Motor neuron (in vitro differentiated cells): Measurements from ENCODE around the gene ABCB6. TPM values are rescaled to one million over a fixed set of nuclear protein-coding genes. Genes with fewer than 3 reads are reported as not detected.

Source experiments
- ATAC-seq, 8 experiments: fragments of 200-7000 bp; cut with Tn5 transposase; replicated peaks in 6 of 8; 2 replicates each; pipeline ENCODE4 v1.8.0; 2021; ENCODE audit warnings: mild to moderate bottlenecking in 8 of 8, moderate library complexity in 8 of 8
- H3K27ac ChIP-seq, 2 donors: fragments of 250-450 bp; sonication (Bioruptor Pico); 2 replicates each; pipeline ENCODE4 v1.9.0; 2021; ENCODE audit warnings: antibody characterized with exemption in 2 of 2, mild to moderate bottlenecking in 2 of 2, moderate library complexity in 1 of 2
- H3K4me1 ChIP-seq, 2 donors: fragments of 250-450 bp; sonication (Bioruptor Pico); replicated peaks in 1 of 2; 2 replicates each; pipeline ENCODE4 v1.6.1; 2021; ENCODE audit warnings: antibody characterized with exemption in 2 of 2, mild to moderate bottlenecking in 2 of 2, moderate library complexity in 1 of 2
- H3K4me3 ChIP-seq, 5 donors: fragments of 250-450 bp; sonication (Bioruptor Pico); 2 replicates each; pipeline ENCODE4 v1.9.0; 2021; ENCODE audit warnings: antibody characterized with exemption in 5 of 5, mild to moderate bottlenecking in 5 of 5, moderate library complexity in 4 of 5
- WGBS, 10 experiments: fragments of 450-650 bp; shearing (Covaris generic); methylation state at CpG; one replicate each; pipeline ENCODE4 v1.0.0; 2022; 5-methylcytosine and 5-hydroxymethylcytosine counted together
- in situ Hi-C, 9 experiments: fragments of 400-800 bp; cut with MboI; loops; one replicate each; pipeline ENCODE4 v1.15.0; 2021; ENCODE audit warnings: low sequenced_read_pairs in 9 of 9, low pct_unique_long_range_greater_than_20kb in 2 of 9; ENCODE audit not compliant: unreplicated experiment in 9 of 9
- total RNA-seq, 8 experiments: library from RNA; unstranded; fragments of 300-600 nt; gene quantifications; 2 replicates each; pipeline versions ENCODE4 v1.2.3 to v1.2.4, GENCODE V29; 2022

ABCB6 gene
- total RNA-seq, 8 experiments from 2014 or later: 14.2 to 122 (median 34.5) TPM

DNA sequence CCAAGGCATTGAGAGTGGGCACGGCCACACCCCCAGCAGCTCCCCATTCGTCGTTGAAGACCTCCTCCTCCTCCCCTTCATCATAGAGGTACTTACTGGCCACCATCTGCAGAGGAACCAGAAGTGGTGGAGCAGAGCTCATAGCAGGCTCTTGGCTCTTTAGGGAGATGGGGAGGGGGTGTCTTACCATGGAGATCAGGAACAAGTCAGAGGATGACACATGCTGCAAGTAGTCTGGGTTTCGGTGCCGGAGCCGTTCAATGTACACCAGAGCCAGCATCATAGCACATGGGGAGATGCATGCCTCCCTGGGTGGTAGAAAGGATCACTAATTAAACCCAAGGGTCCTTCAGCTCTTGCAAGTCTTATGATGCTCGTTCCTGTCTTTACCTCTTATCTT lies 44.0 kb downstream of the ABCB6 start:
- in situ Hi-C loops: loop anchor here in 1 of 9 experiments (25.0 kb wide), 1 partner anchor 112 kb away; the partner anchor contains the start of gene IHH

DNA sequence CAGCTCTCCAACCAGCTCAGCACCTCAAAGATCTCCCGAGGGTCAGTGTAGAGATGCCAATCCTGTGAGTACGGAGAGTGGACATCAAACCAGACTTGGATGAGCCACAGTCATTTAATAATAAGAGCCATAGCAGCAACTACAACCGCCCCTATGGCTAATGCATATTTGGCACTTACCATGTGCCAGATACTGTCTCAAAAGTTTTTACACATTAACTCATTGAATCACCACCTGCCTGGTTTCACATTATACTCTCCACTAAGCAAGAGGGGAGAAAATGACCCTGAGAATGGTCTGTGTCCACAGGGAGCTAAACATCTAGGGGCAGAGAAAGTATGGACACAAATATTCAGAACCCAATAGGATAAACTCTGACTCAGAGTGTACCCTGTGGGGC lies 44.6 kb downstream of the ABCB6 start:
- H3K4me1 ChIP-seq: peaks cover 7 to 9% of the 10 kb centered on the region in 2 donors
- H3K27ac ChIP-seq: no peak overlapping the region
- in situ Hi-C loops: loop anchor here in 1 of 9 experiments (25.0 kb wide), 1 partner anchor 112 kb away; the partner anchor contains the start of gene IHH
- 21 to 100% (median 100%) methylated on average over 1 to 3 of the region's 3 CpGs; no CpG with 5 or more reads in 2 of the 10 experiments for WGBS, 10 experiments
- no peak for ATAC-seq
- H3K4me3 ChIP-seq: no peak overlapping the region

More for the DNA sequence above, 44.0 kb downstream of the ABCB6 start:
- Histone ChIP-seq H3K27ac (no peak overlapping the region), H3K4me1 (peaks cover 7 to 11% of the 10 kb centered on the region in 2 donors), H3K4me3 (no peak overlapping the region)
- WGBS, 10 experiments: 73 to 91% (median 89%) methylated on average over 1 to 4 of the region's 7 CpGs; no CpG with 5 or more reads in 7 of the 10 experiments
- ATAC-seq: no peak

DNA sequence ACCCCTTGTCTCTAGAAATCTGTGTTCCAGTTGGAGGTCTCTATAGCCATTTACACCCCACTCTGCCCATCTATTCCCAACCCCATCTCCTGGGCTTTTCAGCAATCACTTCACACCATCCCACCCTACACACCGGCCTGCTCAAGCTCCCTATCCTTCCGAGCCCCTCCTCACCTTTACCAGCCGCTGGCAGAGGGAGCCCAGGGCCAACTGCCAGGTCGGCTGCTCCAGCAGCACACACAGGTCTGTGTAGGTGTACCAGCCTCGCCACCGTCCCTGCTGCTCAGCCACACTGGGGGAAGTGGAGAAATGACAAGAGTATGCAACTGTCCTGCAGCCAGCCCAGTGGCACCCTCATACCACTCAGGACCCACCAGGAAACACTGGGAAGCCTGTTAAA lies 45.6 kb downstream of the ABCB6 start:
- Histone ChIP-seq H3K4me3 (no peak overlapping the region), H3K27ac (no peak overlapping the region), H3K4me1 (peaks cover 5 to 6% of the 10 kb centered on the region in 2 donors)
- 72 to 100% (median 92%) methylated on average over 1 to 6 of the region's 6 CpGs; no CpG with 5 or more reads in 5 of the 10 experiments for WGBS, 10 experiments
- no peak for ATAC-seq
- in situ Hi-C loops: loop anchor here in 1 of 9 experiments (25.0 kb wide), 1 partner anchor 111 kb away; the partner anchor contains the start of gene IHH

DNA sequence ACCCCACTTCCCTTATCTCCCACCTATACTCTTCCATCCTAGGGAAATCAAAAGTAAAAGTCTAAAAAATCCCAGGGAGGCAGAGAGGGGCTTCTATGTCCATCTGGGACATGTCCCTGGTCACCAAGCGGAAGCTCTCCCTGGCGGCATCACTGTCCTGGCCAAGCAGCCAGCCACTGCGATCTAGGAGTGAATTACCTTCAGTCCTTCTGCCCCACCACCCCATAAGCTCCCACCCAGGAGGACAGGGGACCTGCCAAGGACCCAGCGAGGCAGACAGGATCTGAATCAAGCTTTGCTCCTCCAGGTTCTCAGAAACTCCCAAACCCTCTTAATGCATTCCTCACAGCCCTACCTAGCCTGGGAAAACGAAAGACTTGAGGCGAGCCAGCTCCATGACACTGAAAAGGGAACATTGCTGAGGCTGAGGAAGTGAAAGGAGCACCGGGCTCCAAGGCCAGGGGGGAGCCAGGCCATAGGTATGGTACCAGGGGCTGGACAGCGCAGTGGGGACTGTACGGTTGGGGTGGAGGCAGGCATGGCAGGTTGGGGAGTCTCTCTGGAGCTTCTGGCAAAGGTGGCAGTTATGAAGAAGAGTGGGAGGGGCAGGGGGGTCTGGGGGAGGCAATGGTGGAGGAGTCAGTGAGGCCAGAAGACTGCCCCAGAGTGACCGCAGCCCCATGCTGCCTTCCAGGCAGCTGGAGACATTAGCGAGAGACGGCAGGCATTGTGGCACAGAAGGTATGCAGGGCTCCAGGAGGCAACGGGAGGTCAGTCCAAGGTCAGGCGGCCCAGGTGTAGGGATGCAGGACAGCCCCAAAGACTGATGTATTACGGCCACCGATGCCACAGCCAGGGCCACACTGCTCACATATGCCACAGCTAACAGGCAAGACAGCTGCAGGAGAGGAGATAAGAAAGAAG lies 46.3 kb downstream of the ABCB6 start:
- Histone ChIP-seq H3K4me1 (peaks cover 5 to 6% of the 10 kb centered on the region in 2 donors), H3K4me3 (no peak overlapping the region), H3K27ac (no peak overlapping the region)
- ATAC-seq: no peak
- in situ Hi-C loops: loop anchor here in 1 of 9 experiments (25.0 kb wide), 1 partner anchor 110 kb away; the partner anchor contains the start of gene IHH
- WGBS, 10 experiments: 80 to 93% (median 84%) methylated on average over 4 to 11 of the region's 16 CpGs; no CpG with 5 or more reads in 7 of the 10 experiments

DNA sequence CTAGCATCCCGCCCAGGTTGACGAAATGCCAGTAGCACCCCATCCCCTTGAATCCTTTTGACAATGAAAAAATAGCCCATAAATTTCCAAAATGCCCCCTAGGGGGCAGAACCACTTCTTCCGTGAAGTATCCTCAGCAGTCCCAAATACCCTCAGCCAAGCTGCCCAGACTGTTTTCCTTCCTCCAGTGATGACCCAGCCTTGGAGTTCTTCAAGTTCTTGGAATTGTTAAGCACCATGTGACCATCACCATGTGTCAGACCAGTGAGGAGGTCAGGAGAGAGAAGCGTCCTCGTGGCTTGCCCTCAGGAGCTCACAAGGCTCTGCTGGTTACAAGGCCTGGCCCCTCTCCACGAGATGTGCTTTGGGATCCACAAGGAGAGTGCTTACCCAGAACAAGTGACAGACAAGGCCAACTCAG lies 47.5 kb downstream of the ABCB6 start:
- no peak overlapping the region for H3K4me3 ChIP-seq
- peak; percentile 59 to 84 (median 74) for ATAC-seq
- in situ Hi-C loops: loop anchor here in 1 of 9 experiments (25.0 kb wide), 1 partner anchor 109 kb away; the partner anchor contains the start of gene IHH
- H3K4me1 ChIP-seq: peaks cover 5 to 6% of the 10 kb centered on the region in 2 donors
- no peak overlapping the region for H3K27ac ChIP-seq
- WGBS, 10 experiments: 0 to 68% (median 25%) methylated on average over 1 to 4 of the region's 6 CpGs; no CpG with 5 or more reads in 4 of the 10 experiments

DNA sequence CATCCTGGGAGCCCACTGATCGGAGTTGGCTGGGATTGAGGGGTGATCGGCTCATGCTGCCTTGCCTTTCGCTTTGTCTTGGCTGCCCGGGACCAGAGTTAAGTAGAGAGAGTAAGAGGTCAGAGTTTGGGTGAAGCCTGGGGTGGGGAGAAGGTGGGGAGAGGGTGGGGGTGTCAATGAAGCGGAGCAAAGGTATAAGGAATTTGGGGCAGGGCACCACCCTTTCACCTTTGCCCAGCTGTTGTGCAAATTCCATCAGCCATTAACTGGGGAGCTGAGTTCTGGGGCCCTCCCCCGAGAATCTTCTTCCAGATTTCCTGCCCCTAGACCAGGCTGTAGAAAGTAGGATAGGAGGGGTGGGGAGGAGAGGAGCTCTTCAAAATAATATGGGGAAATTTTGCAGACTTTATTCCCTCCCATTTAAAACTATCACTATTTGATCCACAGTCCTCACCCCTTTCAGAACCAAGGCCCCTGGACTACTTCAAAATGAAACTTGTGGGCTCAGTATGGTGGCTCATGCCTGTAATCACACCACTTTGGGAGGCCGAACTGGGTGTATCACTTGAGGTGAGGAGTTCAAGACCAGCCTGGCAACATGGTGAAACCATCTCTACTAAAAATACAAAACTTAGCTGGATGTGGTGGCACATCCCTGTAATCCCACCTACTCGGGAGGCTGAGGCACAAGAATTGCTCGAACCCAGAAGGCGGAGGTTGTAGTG lies 48.7 kb downstream of the ABCB6 start, which contains the start of gene SLC23A3:
TSS of gene SLC23A3 (minus strand) at position 100 of the 725 bp plus-strand sequence. CDS start at position 55, 45 bp downstream.
- whole genome bisulfite sequencing, 10 experiments: 72 to 100% (median 84%) methylated on average over 1 to 6 of the region's 10 CpGs
- in situ Hi-C loops: loop anchor here in 1 of 9 experiments (25.0 kb wide), 1 partner anchor 108 kb away; the partner anchor contains the start of gene IHH
- no peak for ATAC-seq
- Histone ChIP-seq H3K4me3 (no peak within 1 kb of the TSS), H3K4me1 (no peaks in the 10 kb centered on the region), H3K27ac (no peak within 1 kb of the TSS)

DNA sequence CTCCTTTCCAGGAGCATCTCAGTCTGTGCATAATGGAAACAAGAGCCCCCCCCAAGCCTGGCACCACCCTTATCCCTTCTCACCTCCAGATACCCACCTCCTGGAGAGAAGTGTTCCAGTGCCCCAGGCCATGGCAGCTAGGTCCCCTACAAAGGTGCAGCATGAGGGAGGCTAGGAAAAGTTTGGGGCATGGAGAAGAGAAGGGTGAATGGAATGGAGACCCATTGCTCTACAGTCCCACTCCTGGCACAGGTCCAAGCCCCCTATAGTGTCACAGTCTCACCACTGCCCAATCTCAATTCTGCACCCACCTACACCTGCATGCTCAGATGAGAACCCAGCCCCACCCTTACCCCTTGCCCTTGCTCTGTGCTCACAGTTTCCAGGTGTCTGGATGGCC lies 49.8 kb downstream of the ABCB6 start:
- no peak for ATAC-seq
- Histone ChIP-seq H3K27ac (no peak overlapping the region), H3K4me1 (no peaks in the 10 kb centered on the region), H3K4me3 (no peak overlapping the region)
- in situ Hi-C loops: loop anchor here in 1 of 9 experiments (25.0 kb wide), 1 partner anchor 107 kb away; the partner anchor contains the start of gene IHH

DNA sequence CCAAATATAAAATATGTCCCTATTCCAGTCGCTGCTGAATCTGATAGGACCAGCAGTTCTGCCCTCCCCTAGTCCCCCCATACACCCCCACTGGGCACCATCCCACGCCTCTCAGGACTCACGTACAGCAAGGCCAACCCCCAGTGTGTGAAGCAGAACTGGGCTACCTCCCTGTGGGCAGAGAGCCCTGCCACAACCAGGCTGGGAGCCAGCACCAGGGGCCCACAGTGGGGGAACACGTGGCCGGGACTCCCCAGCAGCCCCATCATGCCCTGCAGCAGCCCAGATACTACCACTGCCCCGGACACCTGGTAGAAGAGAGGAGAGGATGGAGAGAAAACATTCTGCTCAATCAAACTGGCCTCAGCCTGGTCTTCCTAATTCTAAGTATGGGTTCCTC lies 50.2 kb downstream of the ABCB6 start:
- H3K4me1 ChIP-seq: no peaks in the 10 kb centered on the region
- peak in 2 of 8 experiments; percentile 7 to 15 for ATAC-seq
- 40 to 100% (median 44%) methylated on average over 1 to 5 of the region's 6 CpGs; no CpG with 5 or more reads in 7 of the 10 experiments for WGBS, 10 experiments
- H3K27ac ChIP-seq: no peak overlapping the region
- in situ Hi-C loops: loop anchor here in 1 of 9 experiments (25.0 kb wide), 1 partner anchor 106 kb away; the partner anchor contains the start of gene IHH
- H3K4me3 ChIP-seq: no peak overlapping the region

DNA sequence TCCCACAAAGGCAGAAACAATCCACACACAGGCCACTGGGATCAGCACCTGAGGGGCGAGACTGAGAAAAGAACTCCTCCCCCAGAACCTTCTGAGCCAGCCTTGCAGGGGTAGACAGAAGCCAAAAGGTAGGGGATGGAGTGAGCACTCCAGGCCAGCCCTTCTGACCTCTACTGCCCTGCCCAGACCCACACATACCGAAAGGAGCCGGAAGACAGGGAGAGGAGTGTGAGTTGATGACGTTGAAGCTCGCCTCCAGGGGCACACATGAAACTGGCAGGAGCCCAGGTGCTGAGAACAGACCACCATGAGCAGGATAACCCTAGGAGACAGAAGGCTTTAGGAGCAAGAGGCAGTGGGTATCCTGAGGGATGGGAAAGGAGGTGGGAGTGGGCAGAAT lies 50.8 kb downstream of the ABCB6 start:
- no peak overlapping the region for H3K4me3 ChIP-seq
- no peaks in the 10 kb centered on the region for H3K4me1 ChIP-seq
- WGBS, 10 experiments: 28 to 60% (median 38%) methylated on average over 1 to 4 of the region's 5 CpGs; no CpG with 5 or more reads in 3 of the 10 experiments
- no peak for ATAC-seq
- H3K27ac ChIP-seq: no peak overlapping the region
- in situ Hi-C loops: loop anchor here in 1 of 9 experiments (25.0 kb wide), 1 partner anchor 106 kb away; the partner anchor contains the start of gene IHH

DNA sequence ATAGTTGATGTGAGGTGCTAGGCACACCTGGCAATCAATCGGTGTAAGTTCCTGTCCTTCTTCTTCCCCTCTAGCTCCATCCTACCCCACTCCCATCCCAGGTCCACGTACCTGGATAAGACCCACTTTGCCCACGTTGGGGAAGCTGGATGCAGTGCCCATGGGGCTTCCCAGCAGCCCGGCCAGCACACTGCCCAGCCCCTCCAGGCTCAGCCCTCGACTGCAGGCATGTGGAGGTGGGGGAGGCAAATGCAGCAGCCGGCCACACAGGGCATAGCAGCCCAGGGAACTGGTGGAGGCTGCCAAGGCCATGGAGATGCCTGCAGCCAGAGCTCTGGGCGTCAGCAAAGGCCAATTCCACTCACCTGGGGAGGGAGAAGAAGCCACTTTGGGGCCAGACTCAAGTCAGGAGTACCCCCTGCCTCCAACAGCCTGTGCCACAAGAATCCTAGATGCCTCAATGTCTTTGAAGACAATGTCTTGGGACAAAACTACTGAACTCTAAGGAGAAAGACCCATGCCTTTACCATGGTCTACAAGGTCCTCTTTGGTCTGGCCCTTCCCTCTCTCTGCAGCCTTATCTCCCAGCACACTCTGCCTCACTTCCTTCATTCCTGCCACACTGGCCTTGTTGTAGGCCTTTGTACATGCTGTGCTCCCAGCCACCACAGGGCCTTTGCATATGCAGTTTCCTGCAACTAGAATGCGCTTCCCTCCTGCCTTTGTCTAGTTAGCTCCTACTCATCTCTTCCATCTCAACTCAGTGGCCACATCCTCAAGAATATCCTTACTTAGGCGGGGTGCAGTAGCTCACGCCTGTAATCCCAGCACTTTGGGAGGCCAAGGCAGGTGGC lies 53.5 kb downstream of the ABCB6 start:
- in situ Hi-C loops: loop anchor here in 1 of 9 experiments (25.0 kb wide), 1 partner anchor 103 kb away; the partner anchor contains the start of gene IHH
- WGBS, 10 experiments: 58 to 83% (median 67%) methylated on average over 1 to 5 of the region's 10 CpGs; no CpG with 5 or more reads in 1 of the 10 experiments
- ATAC-seq: no peak

DNA sequence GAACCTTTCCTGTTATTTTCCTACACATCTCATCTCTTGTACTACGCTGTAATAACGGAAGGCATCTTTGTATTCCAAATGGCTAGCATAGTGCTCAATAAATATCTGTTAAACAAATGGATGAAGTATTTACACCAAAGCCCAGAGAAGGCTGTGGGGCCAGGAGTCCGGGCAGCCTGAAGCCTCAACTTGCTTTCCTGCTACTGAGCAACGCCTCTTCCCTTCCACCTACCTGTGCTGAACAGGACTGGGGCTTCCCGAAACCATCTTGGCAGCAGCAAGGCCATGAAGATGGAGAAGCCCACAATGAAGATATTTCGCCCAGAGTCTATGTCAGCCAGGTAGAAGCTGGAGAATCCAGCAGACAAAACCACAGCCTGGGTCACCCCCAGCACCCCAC lies 55.6 kb downstream of the ABCB6 start:
- in situ Hi-C loops: loop anchor here in 1 of 9 experiments (25.0 kb wide), 1 partner anchor 101 kb away; the partner anchor contains the start of gene IHH
- Histone ChIP-seq H3K4me3 (no peak overlapping the region), H3K27ac (no peak overlapping the region), H3K4me1 (peaks cover 0 to 4% of the 10 kb centered on the region in 2 donors)
- ATAC-seq: no peak
- WGBS, 10 experiments: 68 to 100% (median 79%) methylated on average over 1 to 6 of the region's 6 CpGs; no CpG with 5 or more reads in 2 of the 10 experiments

More for the DNA sequence above, 53.5 kb downstream of the ABCB6 start:
- Histone ChIP-seq H3K4me1 (no peaks in the 10 kb centered on the region), H3K27ac (no peak overlapping the region), H3K4me3 (no peak overlapping the region)
